SK-N-MC (cell line): ENCODE data around the gene PPP1CC.

Experiments used
- EZH2 ChIP-seq: fragments of 200-600 bp; sonication (generic); IDR thresholded peaks from one replicate; pipeline ENCODE4 v1.6.1; 2017; ENCODE audit warnings: antibody characterized with exemption
- POLR2AphosphoS5 ChIP-seq: IDR thresholded peaks from 2 replicates; pipeline ENCODE4 v1.6.1; 2012; ENCODE audit warnings: mild to moderate bottlenecking, low read depth, low read length, borderline replicate concordance

DNA sequence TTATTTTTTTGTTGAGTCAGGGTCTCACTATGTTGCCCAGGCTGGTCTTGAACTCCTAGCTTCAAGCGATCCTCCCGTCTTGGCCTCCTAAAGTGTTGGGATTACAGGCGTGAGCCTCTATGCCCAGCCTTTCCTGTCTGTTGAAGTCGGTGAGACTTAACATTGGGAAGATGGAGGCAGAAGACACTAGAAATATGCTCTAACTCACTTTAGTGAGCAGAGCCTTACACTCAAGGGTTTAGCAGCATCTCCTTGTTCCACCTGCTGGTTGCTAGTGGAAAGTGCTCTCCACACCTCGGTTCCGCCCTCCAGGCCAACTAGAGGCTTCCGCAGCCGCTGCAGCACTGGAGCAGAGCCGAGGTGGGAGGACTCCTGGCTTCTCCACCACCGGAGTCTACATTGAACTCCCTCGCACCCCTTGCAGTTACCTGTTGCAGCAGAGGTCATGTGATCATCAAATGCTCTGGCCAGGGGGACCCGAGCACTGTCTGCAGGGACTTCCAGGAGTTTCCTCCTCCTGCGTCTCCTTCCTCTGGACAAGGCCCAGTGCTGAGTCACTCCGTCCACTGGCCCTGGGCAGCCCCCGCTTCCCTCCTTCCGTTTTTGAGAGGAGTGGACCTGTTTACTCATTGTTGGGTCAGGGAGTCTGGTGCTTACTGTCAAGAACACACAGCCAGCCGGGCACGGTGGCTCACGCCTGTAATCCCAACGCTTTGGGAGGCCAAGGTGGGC is 44.4 kb downstream of the PPP1CC start:
- no peak for TF ChIP-seq EZH2
- no peak for TF ChIP-seq POLR2AphosphoS5
